ENCODE measurements around the gene GDF9.
A peak's percentile ranks its signal among the peaks of the same experiment; 100 is the strongest.

GDF9 gene

GRCh38 chr5:132853323-132853722 is 12.9 kb downstream of the GDF9 start:
- TF ChIP-seq CTCF (IDR thresholded peaks at IDR 0.05; ENCODE audit: low read depth, low read length) (no peak), POLR2A (IDR thresholded peaks at IDR 0.05; ENCODE audit: extremely low read depth, insufficient read length) (no peak), MYC (IDR thresholded peaks at IDR 0.05; ENCODE audit: low read depth, low read length) (no peak), MAX (IDR thresholded peaks at IDR 0.05; ENCODE audit: low read depth, low read length) (no peak)
- H3K4me3 ChIP-seq (ENCODE audit: low read depth, low read length): no peak overlapping the region

GRCh38 chr5:132850066-132850465 is 16.2 kb downstream of the GDF9 start:
- no peak overlapping the region for H3K4me3 ChIP-seq (ENCODE audit: low read depth, low read length)
- TF ChIP-seq POLR2A (IDR thresholded peaks at IDR 0.05; ENCODE audit: extremely low read depth, insufficient read length) (no peak), CTCF (IDR thresholded peaks at IDR 0.05; ENCODE audit: low read depth, low read length) (no peak), MAX (IDR thresholded peaks at IDR 0.05; ENCODE audit: low read depth, low read length) (no peak)
- DNase-seq (ENCODE audit: low read depth): no peak

More at GRCh38 chr5:132853323-132853722, 12.9 kb downstream of the GDF9 start:
- no peak for DNase-seq (ENCODE audit: low read depth)

DNA sequence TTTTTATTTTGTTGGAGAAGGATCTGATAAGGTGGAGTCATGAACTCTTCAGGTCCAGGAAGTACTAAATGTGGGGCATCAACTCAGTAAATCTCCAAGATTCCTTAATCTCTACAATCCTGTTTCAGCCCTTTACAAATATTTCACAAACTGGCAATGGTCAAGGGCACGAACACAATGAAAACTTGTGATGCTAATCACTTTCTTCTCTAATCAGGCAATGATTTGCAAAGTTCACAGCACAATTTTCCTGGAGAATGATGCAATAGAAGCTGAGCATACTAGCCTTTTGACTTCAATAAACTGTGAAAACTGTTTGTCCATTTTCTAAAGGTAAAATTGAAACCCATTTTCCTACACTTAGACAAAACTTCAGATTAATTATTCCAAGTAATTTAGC is 16.9 kb downstream of the GDF9 start:
- no peak for DNase-seq (ENCODE audit: low read depth)
- TF ChIP-seq MAX (IDR thresholded peaks at IDR 0.05; ENCODE audit: low read depth, low read length) (no peak), POLR2A (IDR thresholded peaks at IDR 0.05; ENCODE audit: extremely low read depth, insufficient read length) (no peak), MYC (IDR thresholded peaks at IDR 0.05; ENCODE audit: low read depth, low read length) (no peak), CTCF (IDR thresholded peaks at IDR 0.05; ENCODE audit: low read depth, low read length) (no peak)
- H3K4me3 ChIP-seq (ENCODE audit: low read depth, low read length): no peak overlapping the region

DNA sequence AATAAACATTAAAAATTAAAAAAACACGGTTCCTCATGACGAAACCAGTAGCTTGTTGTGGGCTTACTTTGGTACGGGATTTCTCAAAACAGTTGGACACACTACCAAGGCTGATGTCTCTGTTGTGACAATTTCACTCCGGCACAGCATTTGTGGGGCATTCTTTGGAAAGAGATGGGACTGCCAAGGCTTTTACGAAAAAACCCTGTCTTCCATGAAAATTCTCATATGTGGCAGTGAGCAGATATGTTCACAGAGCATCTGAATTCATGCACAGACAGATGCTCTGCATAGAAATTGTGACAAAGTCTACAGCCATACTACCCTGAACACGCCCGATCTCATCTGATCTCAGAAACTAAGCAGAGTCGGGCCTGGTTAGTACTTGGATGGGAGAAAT is 18.0 kb downstream of the GDF9 start:
- H3K4me3 ChIP-seq (ENCODE audit: low read depth, low read length): no peak overlapping the region
- TF ChIP-seq MAX (IDR thresholded peaks at IDR 0.05; ENCODE audit: low read depth, low read length) (no peak), CTCF (IDR thresholded peaks at IDR 0.05; ENCODE audit: low read depth, low read length) (no peak), POLR2A (IDR thresholded peaks at IDR 0.05; ENCODE audit: extremely low read depth, insufficient read length) (no peak), MYC (IDR thresholded peaks at IDR 0.05; ENCODE audit: low read depth, low read length) (no peak)
- DNase-seq (ENCODE audit: low read depth): no peak

- peak; percentile 47 for DNase-seq (ENCODE audit: low read depth)
- no peak for TF ChIP-seq MAX (IDR thresholded peaks at IDR 0.05; ENCODE audit: low read depth, low read length)
- no peak for TF ChIP-seq POLR2A (IDR thresholded peaks at IDR 0.05; ENCODE audit: extremely low read depth, insufficient read length)
- no peak for TF ChIP-seq MYC (IDR thresholded peaks at IDR 0.05; ENCODE audit: low read depth, low read length)
- TF ChIP-seq CTCF (IDR thresholded peaks at IDR 0.05; ENCODE audit: low read depth, low read length): no peak
- H3K4me3 ChIP-seq (ENCODE audit: low read depth, low read length): no peak overlapping the region
These were observed 25.0 kb downstream of the GDF9 start for GRCh38 chr5:132841305-132841704.

GRCh38 chr5:132840896-132841295 is 25.4 kb downstream of the GDF9 start:
- DNase-seq (ENCODE audit: low read depth): no peak
- no peak overlapping the region for H3K4me3 ChIP-seq (ENCODE audit: low read depth, low read length)
- TF ChIP-seq POLR2A (IDR thresholded peaks at IDR 0.05; ENCODE audit: extremely low read depth, insufficient read length) (no peak), CTCF (IDR thresholded peaks at IDR 0.05; ENCODE audit: low read depth, low read length) (no peak)
